Superior temporal gyrus (tissue), 1 donor: ENCODE data around the gene CXorf66.
"Not testable (repeated sequence)": the region's sequence is repeated elsewhere in the genome, so short reads cannot be mapped to it uniquely, and the experiment has no call there.

ENCODE experiments used
- DNase-seq: peaks from one replicate; pipeline ENCODE4 v3.0.0-alpha.2; 2016; ENCODE audit errors: extremely low spot score

Gene CXorf66

GRCh38 chrX:139924696-139925095, 40.6 kb downstream of the CXorf66 start:
- DNase-seq: no peak

- DNase-seq: no peak
Observed at GRCh38 chrX:139924069-139924695, 41.1 kb downstream of the CXorf66 start.

GRCh38 chrX:139921142-139921541, 44.2 kb downstream of the CXorf66 start:
- DNase-seq: not testable (repeated sequence)

GRCh38 chrX:139920316-139920715, 45.0 kb downstream of the CXorf66 start:
- DNase-seq: no peak

- no peak for DNase-seq
Observed at GRCh38 chrX:139914421-139914820, 50.9 kb downstream of the CXorf66 start.

- no peak for DNase-seq
Observed at GRCh38 chrX:139909712-139910111, 55.6 kb downstream of the CXorf66 start.

- no peak for DNase-seq
Observed at GRCh38 chrX:139907078-139907477, 58.2 kb downstream of the CXorf66 start.

GRCh38 chrX:139905743-139906142, 59.6 kb downstream of the CXorf66 start:
- no peak for DNase-seq
